A172 (cell line): Measurements from ENCODE around the gene PPP2R2C. TPM values are rescaled to one million over a fixed set of nuclear protein-coding genes. Genes with fewer than 3 reads are reported as not detected.

Experiments used
- DNase-seq: peaks from one replicate; pipeline ENCODE4 v3.0.0-alpha.2; 2015; ENCODE audit warnings: low spot score
- total RNA-seq: library from RNA; depleted of rRNA; stranded (reverse); fragments of >200 nt; shearing (Covaris generic); gene quantifications from 2 replicates; pipeline ENCODE4 v1.2.3, GENCODE V29; 2014

PPP2R2C gene
- total RNA-seq, 1 experiment from 2014 or later = 10.6 TPM

- DNase-seq = no peak
These were observed 180.6 kb downstream of the PPP2R2C start for GRCh38 chr4:6291784-6292297.

GRCh38 chr4:6290769-6291547, 181.5 kb downstream of the PPP2R2C start:
- no peak for DNase-seq

DNA sequence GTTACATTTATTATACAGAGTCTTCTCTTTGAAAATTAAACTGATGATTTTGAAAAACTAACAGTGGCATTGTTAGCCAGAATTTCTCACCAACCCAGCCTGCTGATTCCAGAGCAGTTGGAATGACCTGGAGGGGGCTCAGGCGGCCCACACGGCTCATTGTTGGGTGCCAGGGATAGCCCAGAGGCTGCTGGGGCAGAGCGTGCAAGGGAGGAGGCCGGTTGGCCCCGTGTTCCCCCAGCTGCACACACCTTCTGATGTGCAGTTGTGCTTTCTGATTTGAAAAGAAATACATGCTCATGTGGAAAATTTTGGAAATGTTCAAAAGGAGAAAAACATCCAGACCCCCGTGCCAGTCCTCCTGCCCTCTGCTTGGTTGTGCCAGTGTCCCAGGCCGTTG, 182.2 kb downstream of the PPP2R2C start:
- no peak for DNase-seq

DNA sequence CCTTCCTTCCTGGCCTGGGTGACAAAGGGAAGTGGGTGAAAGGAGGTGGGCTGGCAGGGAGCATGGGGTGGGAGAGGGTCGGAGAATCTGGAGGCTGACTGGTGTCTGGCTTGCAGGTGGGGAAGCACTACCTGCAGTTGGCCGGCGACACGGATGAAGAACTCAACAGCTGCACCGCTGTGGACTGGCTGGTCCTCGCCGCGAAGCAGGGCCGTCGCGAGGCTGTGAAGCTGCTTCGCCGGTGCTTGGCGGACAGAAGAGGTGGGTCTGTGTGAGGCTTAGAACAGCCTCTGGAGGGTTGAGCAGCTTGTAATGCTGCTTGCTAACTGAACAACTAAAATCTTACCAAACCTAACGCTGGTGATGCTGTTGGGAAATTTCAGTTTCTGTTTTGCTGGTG, 183.5 kb downstream of the PPP2R2C start:
- no peak for DNase-seq

DNA sequence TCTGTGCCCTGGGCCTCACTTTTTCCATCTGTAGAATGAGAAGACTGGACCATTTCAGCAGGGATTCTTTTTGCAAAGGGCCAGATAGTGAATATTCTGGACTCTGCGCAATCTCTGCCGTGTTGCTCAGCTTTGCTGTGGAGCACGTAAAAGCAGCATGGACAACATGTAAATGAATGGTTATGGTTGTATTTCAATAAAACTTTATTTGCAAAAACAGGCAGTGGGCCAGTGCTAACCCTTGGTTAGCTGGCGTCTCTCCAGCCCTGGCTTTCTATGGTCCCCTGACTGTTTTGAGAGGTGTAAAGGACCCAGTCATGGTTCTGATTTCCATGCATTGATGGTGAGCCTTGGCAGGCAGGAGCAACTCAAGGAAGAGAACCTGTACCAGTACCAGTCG, 184.1 kb downstream of the PPP2R2C start:
- no peak for DNase-seq

DNA sequence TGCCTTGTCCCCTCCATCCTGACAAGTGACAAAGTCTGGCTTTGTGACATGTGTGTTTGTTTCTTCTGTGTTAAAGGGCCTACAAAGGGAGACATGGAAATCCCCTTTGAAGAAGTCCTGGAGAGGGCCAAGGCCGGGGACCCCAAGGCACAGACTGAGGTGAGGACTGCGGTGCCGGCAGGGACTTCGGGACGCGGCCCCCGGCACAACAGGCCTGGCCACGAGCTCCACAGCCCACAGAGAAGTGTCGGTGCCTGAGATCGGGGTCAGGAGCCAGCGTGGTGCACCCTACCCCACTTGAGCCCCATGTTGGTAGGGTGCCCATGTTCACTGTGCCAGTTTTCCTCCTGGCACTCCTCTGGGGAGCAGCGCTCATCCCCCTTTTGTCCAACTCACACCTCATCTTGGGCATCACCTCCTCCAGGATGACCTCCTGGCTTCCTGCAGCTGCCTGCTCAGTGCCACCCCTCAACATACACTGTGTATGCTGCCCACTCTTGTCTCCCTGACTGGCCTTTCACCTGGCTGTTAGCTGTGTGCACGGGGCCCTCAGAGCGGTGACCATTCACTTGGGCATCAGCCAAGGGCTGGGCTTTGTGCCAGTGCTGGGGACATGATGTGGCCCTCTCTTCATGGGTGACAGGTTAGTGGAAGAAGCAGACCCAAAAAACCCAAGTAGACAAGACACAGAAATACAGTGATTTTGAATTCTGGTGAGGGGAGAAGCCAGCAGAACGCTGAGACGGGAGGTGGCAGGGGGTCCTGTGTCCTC, 185.2 kb downstream of the PPP2R2C start:
- no peak for DNase-seq

- DNase-seq = no peak
These were observed 189.1 kb downstream of the PPP2R2C start for GRCh38 chr4:6283282-6283681.

DNA sequence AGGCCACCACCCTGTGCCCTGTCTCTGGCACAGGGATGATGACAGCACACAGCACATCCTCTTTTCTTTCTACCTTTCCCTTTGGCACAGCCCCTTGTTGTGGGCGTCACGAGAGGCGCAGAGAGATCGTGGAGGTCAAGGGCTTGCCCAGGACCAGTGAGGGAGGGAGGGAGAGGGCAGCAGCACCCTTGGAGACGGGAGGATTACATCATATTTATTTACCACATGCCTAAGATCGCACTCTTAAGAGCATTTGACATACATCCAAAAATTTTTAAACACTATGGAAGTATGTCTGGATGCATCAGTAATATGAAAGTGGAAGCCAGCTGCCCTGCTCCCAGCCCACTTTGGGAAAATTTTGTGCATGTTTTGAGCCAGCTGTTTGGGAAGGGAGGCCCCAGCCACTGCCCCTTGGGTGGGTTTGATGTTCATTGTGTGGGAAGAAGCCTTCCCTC, 190.1 kb downstream of the PPP2R2C start:
- DNase-seq = no peak

- DNase-seq = no peak
These were observed 190.7 kb downstream of the PPP2R2C start for GRCh38 chr4:6281436-6282313.

- no peak for DNase-seq
These were observed 191.9 kb downstream of the PPP2R2C start for GRCh38 chr4:6280365-6280996.

- DNase-seq = no peak
These were observed 192.7 kb downstream of the PPP2R2C start for GRCh38 chr4:6279582-6280289.

DNA sequence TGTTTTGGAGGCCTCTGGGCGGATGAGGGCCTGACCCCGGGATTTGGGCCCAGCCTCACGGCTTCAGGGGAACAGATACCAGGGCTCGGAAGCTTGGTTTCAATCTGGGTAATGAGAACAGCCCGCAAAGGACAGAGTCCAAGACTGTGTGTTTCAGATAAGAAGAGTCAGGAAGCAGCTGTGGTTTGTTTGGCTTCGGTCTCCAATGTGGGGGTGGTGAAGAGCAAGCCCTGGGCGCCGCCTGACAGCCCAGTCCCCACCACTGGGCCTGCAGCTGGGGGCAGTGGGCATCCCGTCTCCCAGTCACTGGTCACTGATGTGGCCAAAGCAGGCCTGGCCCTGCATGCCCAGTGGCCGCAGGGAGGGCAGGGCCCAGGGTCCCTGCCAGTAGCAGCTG, 193.6 kb downstream of the PPP2R2C start:
- peak; percentile 10 for DNase-seq

DNA sequence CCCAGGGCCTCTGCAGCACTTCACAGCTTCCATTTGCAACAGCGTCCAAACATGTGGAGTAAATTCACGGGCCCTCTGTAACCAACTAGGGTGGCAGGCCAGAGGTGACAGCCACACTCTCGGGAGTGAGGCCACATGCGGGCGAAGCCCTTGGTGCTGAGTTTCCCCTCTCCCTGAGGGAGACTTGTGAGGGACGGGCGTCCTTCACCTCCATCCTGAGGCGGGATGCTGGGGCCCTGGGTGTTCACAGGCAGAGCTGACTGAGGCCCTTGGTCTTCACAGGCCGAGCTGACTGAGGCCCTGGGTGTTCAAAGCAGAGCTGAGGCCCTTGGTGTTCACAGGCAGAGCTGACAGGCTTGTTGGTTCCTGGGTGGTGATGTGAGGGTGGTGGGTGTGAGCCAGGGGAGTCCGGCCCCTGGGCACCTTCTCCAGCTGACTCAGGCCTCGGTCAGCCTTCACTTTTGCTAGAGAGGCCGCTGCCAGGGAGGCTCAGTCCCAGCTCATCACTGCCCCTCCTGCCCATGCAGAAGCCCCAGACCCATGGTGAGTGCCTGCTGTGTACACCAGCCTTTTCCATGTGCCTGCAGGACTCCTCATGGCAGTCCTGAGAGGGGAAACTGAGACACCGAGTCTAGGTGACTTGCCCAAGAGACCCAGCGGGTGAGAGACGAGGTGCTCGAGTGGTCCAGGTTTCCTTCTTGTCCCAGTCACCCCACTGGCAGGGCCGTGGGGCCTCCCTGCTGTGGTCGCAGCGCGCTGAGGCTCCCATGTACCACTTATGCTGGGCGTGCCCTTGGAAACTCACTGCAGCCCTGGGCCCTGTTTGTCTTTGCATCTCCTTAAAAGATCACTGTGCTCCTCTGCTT, 194.2 kb downstream of the PPP2R2C start:
- DNase-seq = no peak

- no peak for DNase-seq
These were observed 195.1 kb downstream of the PPP2R2C start for GRCh38 chr4:6277139-6277802.

DNA sequence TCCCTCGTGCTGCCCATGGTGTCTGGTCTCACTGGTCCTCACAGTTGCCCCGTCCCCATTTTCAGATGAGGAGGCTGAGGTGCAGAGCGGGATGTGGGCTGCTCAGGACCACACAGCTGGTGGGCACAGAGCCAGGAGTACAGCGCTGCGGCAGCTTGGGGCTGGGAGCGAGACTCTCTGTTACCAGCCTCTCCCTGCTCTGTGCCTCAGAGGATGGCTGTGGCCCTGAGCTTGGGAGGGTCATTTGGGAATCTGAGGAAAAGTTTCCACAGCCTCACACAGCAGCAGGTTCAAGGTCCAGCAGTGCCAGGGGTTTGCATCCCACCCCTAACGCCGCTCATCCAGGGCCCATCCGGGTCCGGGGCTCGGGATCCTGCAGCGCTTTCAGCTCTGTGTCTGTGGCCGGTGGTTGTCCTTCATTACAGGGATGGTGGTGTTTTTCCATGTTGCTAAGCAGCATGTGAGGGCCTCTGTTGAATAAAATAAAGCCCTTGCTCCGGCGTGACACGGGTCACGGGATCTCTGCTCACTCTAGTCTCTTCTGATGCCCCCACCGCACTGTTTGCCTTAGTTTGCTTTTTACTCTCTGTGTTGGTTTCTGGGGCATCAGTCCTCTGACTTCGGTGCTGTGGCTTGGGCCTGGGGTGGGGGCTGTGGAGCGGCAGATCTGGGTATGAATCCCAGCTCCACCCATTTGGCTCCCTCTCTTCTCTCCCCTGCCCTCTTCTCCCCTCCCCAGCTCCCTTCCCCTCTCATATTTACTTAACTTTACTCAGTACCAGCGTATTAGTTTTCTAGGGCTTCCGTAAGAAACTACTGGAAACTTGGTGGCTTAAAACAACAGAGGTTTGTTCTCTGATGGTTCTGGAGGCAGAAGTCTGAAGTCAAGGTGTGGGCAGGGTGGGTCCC, 196.3 kb downstream of the PPP2R2C start:
- no peak for DNase-seq

GRCh38 chr4:6275351-6275750, 197.1 kb downstream of the PPP2R2C start:
- no peak for DNase-seq

GRCh38 chr4:6273661-6273990, 198.8 kb downstream of the PPP2R2C start:
- DNase-seq = no peak
